Central memory CD8-positive, alpha-beta T cell (primary cell): ENCODE data around the gene COL6A5.

ENCODE experiments used
- ATAC-seq: fragments of 150-1000 bp; cut with Tn5 transposase; replicated peaks from 2 replicates; pipeline ENCODE4 v1.10.0; 2022; ENCODE audit warnings: mild to moderate bottlenecking, moderate FRiP score, moderate number of reproducible peaks; ENCODE audit not compliant: poor library complexity, severe bottlenecking; ENCODE audit errors: extremely low read depth
- DNase-seq, 2 donors: peaks; one replicate each; pipeline ENCODE4 v3.0.0; 2021; ENCODE audit warnings: low spot score in 2 of 2
- H3K27ac Mint-ChIP-seq: one replicate; pipeline ENCODE4 v1.8.0; 2022; ENCODE audit warnings: low read depth, mild to moderate bottlenecking, moderate library complexity, mixed read lengths
- H3K27me3 Mint-ChIP-seq: one replicate; pipeline ENCODE4 v1.8.0; 2022; ENCODE audit warnings: mixed read lengths
- H3K36me3 Mint-ChIP-seq: one replicate; pipeline ENCODE4 v1.8.0; 2022; ENCODE audit warnings: mild to moderate bottlenecking, moderate library complexity, mixed read lengths; ENCODE audit not compliant: insufficient read depth
- H3K4me1 Mint-ChIP-seq: one replicate; pipeline ENCODE4 v1.8.0; 2022; ENCODE audit warnings: mixed read lengths
- H3K4me3 Mint-ChIP-seq: one replicate; pipeline ENCODE4 v1.8.0; 2022; ENCODE audit warnings: mild to moderate bottlenecking, moderate library complexity, mixed read lengths
- H3K9me3 Mint-ChIP-seq: one replicate; pipeline ENCODE4 v1.8.0; 2022; ENCODE audit warnings: mixed read lengths

Gene COL6A5, protein sequence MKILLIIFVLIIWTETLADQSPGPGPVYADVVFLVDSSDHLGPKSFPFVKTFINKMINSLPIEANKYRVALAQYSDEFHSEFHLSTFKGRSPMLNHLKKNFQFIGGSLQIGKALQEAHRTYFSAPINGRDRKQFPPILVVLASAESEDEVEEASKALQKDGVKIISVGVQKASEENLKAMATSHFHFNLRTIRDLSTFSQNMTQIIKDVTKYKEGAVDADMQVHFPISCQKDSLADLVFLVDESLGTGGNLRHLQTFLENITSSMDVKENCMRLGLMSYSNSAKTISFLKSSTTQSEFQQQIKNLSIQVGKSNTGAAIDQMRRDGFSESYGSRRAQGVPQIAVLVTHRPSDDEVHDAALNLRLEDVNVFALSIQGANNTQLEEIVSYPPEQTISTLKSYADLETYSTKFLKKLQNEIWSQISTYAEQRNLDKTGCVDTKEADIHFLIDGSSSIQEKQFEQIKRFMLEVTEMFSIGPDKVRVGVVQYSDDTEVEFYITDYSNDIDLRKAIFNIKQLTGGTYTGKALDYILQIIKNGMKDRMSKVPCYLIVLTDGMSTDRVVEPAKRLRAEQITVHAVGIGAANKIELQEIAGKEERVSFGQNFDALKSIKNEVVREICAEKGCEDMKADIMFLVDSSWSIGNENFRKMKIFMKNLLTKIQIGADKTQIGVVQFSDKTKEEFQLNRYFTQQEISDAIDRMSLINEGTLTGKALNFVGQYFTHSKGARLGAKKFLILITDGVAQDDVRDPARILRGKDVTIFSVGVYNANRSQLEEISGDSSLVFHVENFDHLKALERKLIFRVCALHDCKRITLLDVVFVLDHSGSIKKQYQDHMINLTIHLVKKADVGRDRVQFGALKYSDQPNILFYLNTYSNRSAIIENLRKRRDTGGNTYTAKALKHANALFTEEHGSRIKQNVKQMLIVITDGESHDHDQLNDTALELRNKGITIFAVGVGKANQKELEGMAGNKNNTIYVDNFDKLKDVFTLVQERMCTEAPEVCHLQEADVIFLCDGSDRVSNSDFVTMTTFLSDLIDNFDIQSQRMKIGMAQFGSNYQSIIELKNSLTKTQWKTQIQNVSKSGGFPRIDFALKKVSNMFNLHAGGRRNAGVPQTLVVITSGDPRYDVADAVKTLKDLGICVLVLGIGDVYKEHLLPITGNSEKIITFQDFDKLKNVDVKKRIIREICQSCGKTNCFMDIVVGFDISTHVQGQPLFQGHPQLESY (N-terminal part only)

DNA sequence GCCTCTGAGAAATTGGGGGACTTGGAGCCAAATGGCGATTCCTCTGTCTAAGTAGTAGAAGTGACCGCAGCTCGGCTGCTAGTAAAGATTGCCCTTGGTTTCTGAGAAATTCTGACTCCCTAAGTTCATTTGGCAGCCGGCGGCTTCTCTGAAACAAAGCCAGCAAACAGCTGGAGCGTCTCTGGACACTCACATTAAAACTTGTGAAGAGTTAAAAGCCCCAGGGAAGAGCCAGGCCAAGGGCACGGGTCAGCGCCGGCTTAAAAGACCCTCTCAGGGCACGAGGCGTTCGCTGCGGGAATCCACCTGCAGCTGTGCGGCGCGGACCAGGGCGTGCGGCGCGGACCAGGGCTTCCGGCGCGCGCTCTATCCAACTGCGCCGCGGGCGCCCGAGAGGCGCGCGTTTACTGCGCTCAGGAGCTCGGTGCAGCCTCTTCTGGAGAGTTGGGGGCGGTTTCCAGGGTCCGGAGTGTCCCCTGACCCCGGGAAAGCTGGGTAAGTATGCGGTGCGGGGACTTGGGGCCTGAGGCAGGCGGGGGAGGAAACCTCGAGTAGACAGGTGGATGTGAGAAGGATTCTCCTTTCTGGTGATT, at the start of gene COL6A5:
Gene COL6A5, plus strand, starts transcription at position 186 of the 593 bp plus-strand sequence. CDS start 27,967 bp downstream, outside the sequence.
- DNase-seq (no peak), ATAC-seq (no peak)
- Mint-ChIP-seq H3K4me1 (no peaks in the 10 kb centered on the region), H3K27ac (no peak within 1 kb of the TSS), H3K27me3 (peaks cover 83% of the 10 kb centered on the region), H3K36me3 (no peaks in the 10 kb centered on the region), H3K4me3 (no peak within 1 kb of the TSS), H3K9me3 (no peaks in the 10 kb centered on the region)

GRCh38 chr3:130299531-130299930, 45.9 kb upstream of the COL6A5 start:
- H3K27me3 Mint-ChIP-seq, result peaks cover 44% of the 10 kb centered on the region
- no peaks in the 10 kb centered on the region for H3K36me3 Mint-ChIP-seq
- H3K9me3 Mint-ChIP-seq, result no peaks in the 10 kb centered on the region
- H3K4me3 Mint-ChIP-seq, result no peak overlapping the region
- no peaks in the 10 kb centered on the region for H3K4me1 Mint-ChIP-seq
- no peak for ATAC-seq
- DNase-seq, result no peak
- no peak overlapping the region for H3K27ac Mint-ChIP-seq

- ATAC-seq (no peak), DNase-seq (no peak)
- Mint-ChIP-seq H3K4me3 (no peak overlapping the region), H3K4me1 (no peaks in the 10 kb centered on the region), H3K9me3 (no peaks in the 10 kb centered on the region), H3K27ac (no peak overlapping the region), H3K27me3 (peaks cover 45% of the 10 kb centered on the region), H3K36me3 (no peaks in the 10 kb centered on the region)
Observed at GRCh38 chr3:130300888-130301287, 44.6 kb upstream of the COL6A5 start.

DNA sequence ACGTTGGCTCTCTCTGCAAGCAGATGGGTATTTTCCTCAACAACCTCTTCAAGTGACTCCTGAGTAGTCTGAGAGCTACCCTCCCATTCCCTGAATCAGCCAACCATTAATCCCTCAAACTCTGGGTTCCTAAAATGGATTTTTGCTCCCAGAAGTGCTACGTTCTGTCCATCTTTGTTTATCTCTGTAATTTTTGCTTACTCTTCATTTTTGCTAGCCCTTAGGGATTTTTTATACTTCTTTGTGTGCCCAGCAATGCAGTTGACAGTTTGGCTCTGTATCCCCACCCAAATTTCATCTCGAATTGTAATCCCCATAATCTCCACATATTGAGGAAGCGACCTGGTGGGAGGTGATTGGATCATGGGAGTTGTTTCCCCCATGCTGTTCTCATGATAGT, 35.4 kb upstream of the COL6A5 start:
- Mint-ChIP-seq H3K27me3 (peaks cover 59% of the 10 kb centered on the region), H3K27ac (no peak overlapping the region), H3K9me3 (no peaks in the 10 kb centered on the region), H3K4me3 (no peak overlapping the region), H3K4me1 (no peaks in the 10 kb centered on the region), H3K36me3 (peaks cover 2% of the 10 kb centered on the region)
- DNase-seq (no peak), ATAC-seq (no peak)

DNA sequence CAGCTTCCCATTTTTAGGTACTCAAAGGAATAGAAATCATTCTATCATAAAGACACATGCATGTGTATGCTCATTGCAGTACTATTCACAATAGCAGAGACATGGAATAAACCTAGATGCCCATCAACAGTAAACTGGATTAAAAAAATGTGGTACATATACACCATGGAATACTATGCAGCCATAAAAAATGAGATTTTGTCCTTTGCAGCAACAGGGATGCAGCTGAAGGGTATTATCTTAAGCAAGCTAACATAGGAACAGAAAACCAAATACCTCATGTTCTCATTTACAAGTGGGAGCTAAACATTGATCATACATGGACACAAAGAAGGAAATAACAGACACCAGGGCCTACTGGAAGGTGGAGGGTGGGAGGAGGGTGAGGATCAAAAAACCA, 33.1 kb upstream of the COL6A5 start:
- H3K4me1 Mint-ChIP-seq, result no peaks in the 10 kb centered on the region
- H3K9me3 Mint-ChIP-seq, result no peaks in the 10 kb centered on the region
- no peak for ATAC-seq
- peaks cover 47% of the 10 kb centered on the region for H3K27me3 Mint-ChIP-seq
- H3K36me3 Mint-ChIP-seq, result peaks cover under 1% of the 10 kb centered on the region
- H3K27ac Mint-ChIP-seq, result no peak overlapping the region
- no peak overlapping the region for H3K4me3 Mint-ChIP-seq
- DNase-seq, result no peak

GRCh38 chr3:130316169-130316568, 29.3 kb upstream of the COL6A5 start:
- no peak for DNase-seq
- no peak overlapping the region for H3K27ac Mint-ChIP-seq
- H3K4me1 Mint-ChIP-seq, result no peaks in the 10 kb centered on the region
- ATAC-seq, result no peak
- no peaks in the 10 kb centered on the region for H3K9me3 Mint-ChIP-seq
- no peaks in the 10 kb centered on the region for H3K36me3 Mint-ChIP-seq
- peaks cover 29% of the 10 kb centered on the region for H3K27me3 Mint-ChIP-seq
- H3K4me3 Mint-ChIP-seq, result no peak overlapping the region

GRCh38 chr3:130323503-130323902, 22.0 kb upstream of the COL6A5 start:
- Mint-ChIP-seq H3K9me3 (no peaks in the 10 kb centered on the region), H3K27ac (no peak overlapping the region), H3K27me3 (peaks cover 33% of the 10 kb centered on the region), H3K4me3 (no peak overlapping the region), H3K4me1 (no peaks in the 10 kb centered on the region), H3K36me3 (no peaks in the 10 kb centered on the region)
- DNase-seq, result no peak
- no peak for ATAC-seq

DNA sequence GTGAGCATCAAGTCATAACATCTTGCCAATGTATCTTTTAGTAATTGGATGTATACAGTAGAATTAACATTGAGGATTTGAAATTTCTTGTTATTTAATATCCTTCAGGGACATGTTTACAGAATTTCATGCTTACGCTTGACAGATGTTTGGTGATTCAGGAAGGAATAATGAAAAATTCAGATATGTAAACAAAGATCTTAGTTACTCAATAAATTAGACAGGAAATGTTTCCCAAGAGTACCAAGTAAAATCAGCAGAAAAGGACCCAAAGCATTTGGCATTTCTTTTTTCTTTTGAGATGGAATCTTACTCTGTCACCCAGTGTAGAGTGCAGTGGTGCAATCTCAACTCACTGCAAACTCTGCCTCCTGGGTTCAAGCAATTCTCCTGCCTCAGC, 4.7 kb upstream of the COL6A5 start:
- Mint-ChIP-seq H3K4me1 (no peaks in the 10 kb centered on the region), H3K4me3 (no peak overlapping the region), H3K36me3 (no peaks in the 10 kb centered on the region), H3K9me3 (peaks cover 15% of the 10 kb centered on the region), H3K27ac (no peak overlapping the region), H3K27me3 (peaks cover 41% of the 10 kb centered on the region)
- no peak for DNase-seq
- no peak for ATAC-seq

DNA sequence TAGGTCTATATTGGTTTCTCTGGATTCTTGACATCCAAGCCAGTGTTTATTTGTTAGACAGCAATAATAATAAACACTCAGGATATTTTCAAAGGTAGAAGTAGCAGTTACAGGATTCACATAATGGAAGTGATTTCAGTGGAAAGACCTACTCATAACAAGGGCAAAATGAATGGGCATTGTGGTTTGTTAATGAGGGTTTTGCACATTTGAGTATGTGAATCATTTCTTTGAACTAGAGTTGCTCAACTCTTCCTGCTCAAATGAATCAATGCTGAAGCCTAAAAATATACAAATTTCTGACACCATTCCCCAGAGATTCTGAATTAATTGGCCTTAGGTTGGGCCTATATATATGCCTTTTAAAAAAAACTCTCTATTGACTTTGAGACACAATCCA, 4.1 kb upstream of the COL6A5 start:
- ATAC-seq, result no peak
- no peak overlapping the region for H3K4me3 Mint-ChIP-seq
- H3K27me3 Mint-ChIP-seq, result peaks cover 45% of the 10 kb centered on the region
- no peaks in the 10 kb centered on the region for H3K36me3 Mint-ChIP-seq
- no peak for DNase-seq
- H3K4me1 Mint-ChIP-seq, result no peaks in the 10 kb centered on the region
- peaks cover 10% of the 10 kb centered on the region for H3K9me3 Mint-ChIP-seq
- no peak overlapping the region for H3K27ac Mint-ChIP-seq

DNA sequence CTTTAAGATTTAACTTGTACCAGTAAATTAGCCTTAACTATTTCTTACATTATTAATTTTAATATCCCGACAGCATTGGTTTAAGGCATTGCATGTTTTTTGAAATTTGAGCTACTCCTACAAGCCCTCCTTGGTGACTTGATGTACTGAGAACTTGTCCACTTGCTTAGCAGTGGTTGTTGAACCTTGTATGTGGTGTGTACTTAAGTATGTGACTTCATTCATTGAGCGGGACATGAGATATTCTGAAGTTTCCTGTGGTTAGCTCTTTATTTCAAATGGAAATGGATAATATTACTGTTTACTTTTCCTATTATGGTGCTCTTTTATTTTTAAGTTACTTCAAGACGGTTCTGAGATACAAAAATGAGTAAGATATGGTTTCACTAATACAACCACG, 3.6 kb upstream of the COL6A5 start:
- Mint-ChIP-seq H3K4me3 (no peak overlapping the region), H3K9me3 (peaks cover 10% of the 10 kb centered on the region), H3K36me3 (no peaks in the 10 kb centered on the region), H3K4me1 (no peaks in the 10 kb centered on the region), H3K27me3 (peaks cover 50% of the 10 kb centered on the region), H3K27ac (no peak overlapping the region)
- ATAC-seq (no peak), DNase-seq (no peak)

- Mint-ChIP-seq H3K36me3 (no peaks in the 10 kb centered on the region), H3K9me3 (peaks cover 6% of the 10 kb centered on the region), H3K27me3 (peaks cover 61% of the 10 kb centered on the region), H3K27ac (no peak overlapping the region), H3K4me3 (no peak overlapping the region), H3K4me1 (no peaks in the 10 kb centered on the region)
- DNase-seq, result no peak
- ATAC-seq, result no peak
Observed at GRCh38 chr3:130342821-130343661, 2.4 kb upstream of the COL6A5 start.
